CD14-positive monocyte (primary cell): Measurements from ENCODE around the gene KCTD14. TPM values are rescaled to one million over a fixed set of nuclear protein-coding genes. Genes with fewer than 3 reads are reported as not detected.

Experiments
- DNase-seq, 3 donors: peaks; one replicate each; pipeline ENCODE4 v3.0.0-alpha.2; 2011 to 2022
- H2AFZ ChIP-seq: 2 replicates; pipeline ENCODE4 v1.6.0; 2012; ENCODE audit warnings: mild to moderate bottlenecking, low read depth, low read length, inconsistent platforms; ENCODE audit not compliant: insufficient read depth, poor library complexity, severe bottlenecking
- H3K27ac ChIP-seq, 2 donors: 1 replicate in 1 of 2; 2 replicates in 1 of 2; pipeline ENCODE4 v1.5.1; 2012 to 2013; ENCODE audit warnings: low read length in 2 of 2, control low read depth in 1 of 2, inconsistent platforms in 1 of 2, low read depth in 1 of 2, mild to moderate bottlenecking in 1 of 2
- H3K27me3 ChIP-seq, 2 donors: one replicate each; pipeline versions ENCODE4 v1.6.0 to v1.6.1; 2011 to 2013; ENCODE audit warnings: low read length in 2 of 2; ENCODE audit not compliant: control insufficient read depth in 2 of 2, insufficient read depth in 2 of 2
- H3K36me3 ChIP-seq, 2 donors: replicated peaks in 1 of 2; 1 replicate in 1 of 2; 2 replicates in 1 of 2; pipeline versions ENCODE4 v1.5.1 to v1.6.1; 2012 to 2013; ENCODE audit warnings: low read length in 2 of 2, control low read depth in 1 of 2, inconsistent platforms in 1 of 2, mild to moderate bottlenecking in 1 of 2; ENCODE audit not compliant: insufficient read depth in 2 of 2, control insufficient read depth in 1 of 2
- H3K4me1 ChIP-seq, 2 donors: 1 replicate in 1 of 2; 2 replicates in 1 of 2; pipeline versions ENCODE4 v1.5.1 to v1.6.1; 2012 to 2013; ENCODE audit warnings: low read length in 2 of 2, control low read depth in 1 of 2, inconsistent platforms in 1 of 2, mild to moderate bottlenecking in 1 of 2, moderate library complexity in 1 of 2; ENCODE audit not compliant: insufficient read depth in 2 of 2, control insufficient read depth in 1 of 2
- H3K4me2 ChIP-seq: replicated peaks from 2 replicates; pipeline ENCODE3; 2012; ENCODE audit warnings: low read length, moderate library complexity, mild to moderate bottlenecking; ENCODE audit not compliant: poor library complexity, severe bottlenecking; ENCODE audit errors: extremely low read depth
- H3K4me3 ChIP-seq, 3 experiments: fragments of 200-600 bp in 1 of 3; sonication (generic) in 1 of 3; replicated peaks in 1 of 3; 1 replicate in 2 of 3; 2 replicates in 1 of 3; pipeline ENCODE4 v1.5.1; 2011 to 2013; ENCODE audit warnings: low read length in 3 of 3, mild to moderate bottlenecking in 3 of 3, control low read depth in 2 of 3, low read depth in 2 of 3, inconsistent platforms in 1 of 3, moderate library complexity in 1 of 3
- H3K79me2 ChIP-seq: 2 replicates; pipeline ENCODE4 v1.6.0; 2012; ENCODE audit warnings: mild to moderate bottlenecking, control low read depth, inconsistent platforms, low read length, moderate library complexity; ENCODE audit not compliant: insufficient read depth
- H3K9ac ChIP-seq: 2 replicates; pipeline ENCODE4 v1.6.0; 2017; ENCODE audit warnings: low read length, mild to moderate bottlenecking; ENCODE audit not compliant: insufficient read depth, poor library complexity, severe bottlenecking
- H3K9me3 ChIP-seq, 2 donors: replicated peaks in 1 of 2; 1 replicate in 1 of 2; 2 replicates in 1 of 2; pipeline versions ENCODE4 v1.5.1 to v1.6.1; 2012 to 2013; ENCODE audit warnings: low read length in 2 of 2, control low read depth in 1 of 2; ENCODE audit not compliant: control insufficient read depth in 1 of 2, insufficient read depth in 1 of 2
- H4K20me1 ChIP-seq: 2 replicates; pipeline ENCODE4 v1.6.0; 2012; ENCODE audit warnings: mild to moderate bottlenecking, low read length, control low read depth, moderate library complexity; ENCODE audit not compliant: insufficient read depth
- H3K27ac Mint-ChIP-seq, 7 donors: one replicate each; pipeline ENCODE4 v1.8.0; 2020; ENCODE audit warnings: mild to moderate bottlenecking in 7 of 7, mixed read lengths in 7 of 7, moderate library complexity in 6 of 7, inconsistent platforms in 2 of 7
- H3K27me3 Mint-ChIP-seq, 3 donors: one replicate each; pipeline ENCODE4 v1.8.0; 2021 to 2022; ENCODE audit warnings: low read depth in 3 of 3, mild to moderate bottlenecking in 3 of 3, mixed read lengths in 3 of 3, moderate library complexity in 3 of 3, inconsistent platforms in 1 of 3
- H3K36me3 Mint-ChIP-seq, 2 donors: one replicate each; pipeline ENCODE4 v1.8.0; 2020; ENCODE audit warnings: mixed read lengths in 2 of 2, inconsistent platforms in 1 of 2, mild to moderate bottlenecking in 1 of 2
- H3K4me1 Mint-ChIP-seq: one replicate; pipeline ENCODE4 v1.8.0; 2020; ENCODE audit warnings: mild to moderate bottlenecking, mixed read lengths
- H3K4me3 Mint-ChIP-seq, 2 donors: one replicate each; pipeline ENCODE4 v1.8.0; 2020; ENCODE audit warnings: mild to moderate bottlenecking in 2 of 2, mixed read lengths in 2 of 2, moderate library complexity in 1 of 2
- H3K9me3 Mint-ChIP-seq, 7 donors: one replicate each; pipeline ENCODE4 v1.8.0; 2020 to 2022; ENCODE audit warnings: mixed read lengths in 7 of 7, mild to moderate bottlenecking in 6 of 7, moderate library complexity in 6 of 7, inconsistent platforms in 2 of 7
- WGBS: methylation state at CpG from one replicate; pipeline ENCODE4 v1.1.5; 2013; ENCODE audit warnings: missing lambda C conversion rate; ENCODE audit not compliant: insufficient coverage; 5-methylcytosine and 5-hydroxymethylcytosine counted together
- intact Hi-C, 2 donors: fragments of 100-400 bp; cut with micrococcal nuclease; formaldehyde crosslinking; loops; one replicate each; pipeline versions ENCODE4 v1.15.0 to v1.15.1; 2023
- polyA plus RNA-seq, 3 donors: library from polyadenylated mRNA; depleted of rRNA in 1 of 3; unstranded in 2 of 3; stranded (reverse) in 1 of 3; fragments of 300-500 nt in 2 of 3; fragments of >200 nt in 1 of 3; fragmentation: Illumina TruSeq in 2 of 3; gene quantifications; 1 replicate in 2 of 3; 2 replicates in 1 of 3; pipeline ENCODE4 v1.2.3, GENCODE V29; 2012 to 2021
- TF ChIP-seq, protein P1 (sequence below): fragments of 200-600 bp; IDR thresholded peaks from one replicate; pipeline ENCODE4 v1.8.0; 2022; ENCODE audit warnings: antibody characterized with exemption, mild to moderate bottlenecking

KCTD14 gene
- polyA plus RNA-seq, 3 donors: 0.14 to 0.33 (median 0.23) TPM

- peaks cover 0 to 3% (median 0%) of the 10 kb centered on the region in 3 donors for H3K27me3 Mint-ChIP-seq
- no peak overlapping the region for H3K4me3 ChIP-seq
- H2AFZ ChIP-seq: no peak overlapping the region
- no peak overlapping the region for H3K27ac Mint-ChIP-seq
- H3K36me3 Mint-ChIP-seq: peaks cover 40 to 41% of the 10 kb centered on the region in 2 donors
- no CpG with 5 or more reads among the region's 2 CpGs for WGBS
- H3K36me3 ChIP-seq: peaks cover 7 to 48% of the 10 kb centered on the region in 2 donors
- no peaks in the 10 kb centered on the region for H3K4me1 Mint-ChIP-seq
- H3K9me3 Mint-ChIP-seq: no peaks in the 10 kb centered on the region
- H3K4me1 ChIP-seq: no peaks in the 10 kb centered on the region
- no peaks in the 10 kb centered on the region for H3K9me3 ChIP-seq
- H3K27ac ChIP-seq: no peak overlapping the region
- intact Hi-C loops: no loop called here
- H3K27me3 ChIP-seq: no peaks in the 10 kb centered on the region
- no peak overlapping the region for H3K4me2 ChIP-seq
- no peaks in the 10 kb centered on the region for H4K20me1 ChIP-seq
- H3K4me3 Mint-ChIP-seq: no peak overlapping the region
- no peak for DNase-seq
- H3K79me2 ChIP-seq: no peaks in the 10 kb centered on the region
- TF ChIP-seq, protein P1, sequence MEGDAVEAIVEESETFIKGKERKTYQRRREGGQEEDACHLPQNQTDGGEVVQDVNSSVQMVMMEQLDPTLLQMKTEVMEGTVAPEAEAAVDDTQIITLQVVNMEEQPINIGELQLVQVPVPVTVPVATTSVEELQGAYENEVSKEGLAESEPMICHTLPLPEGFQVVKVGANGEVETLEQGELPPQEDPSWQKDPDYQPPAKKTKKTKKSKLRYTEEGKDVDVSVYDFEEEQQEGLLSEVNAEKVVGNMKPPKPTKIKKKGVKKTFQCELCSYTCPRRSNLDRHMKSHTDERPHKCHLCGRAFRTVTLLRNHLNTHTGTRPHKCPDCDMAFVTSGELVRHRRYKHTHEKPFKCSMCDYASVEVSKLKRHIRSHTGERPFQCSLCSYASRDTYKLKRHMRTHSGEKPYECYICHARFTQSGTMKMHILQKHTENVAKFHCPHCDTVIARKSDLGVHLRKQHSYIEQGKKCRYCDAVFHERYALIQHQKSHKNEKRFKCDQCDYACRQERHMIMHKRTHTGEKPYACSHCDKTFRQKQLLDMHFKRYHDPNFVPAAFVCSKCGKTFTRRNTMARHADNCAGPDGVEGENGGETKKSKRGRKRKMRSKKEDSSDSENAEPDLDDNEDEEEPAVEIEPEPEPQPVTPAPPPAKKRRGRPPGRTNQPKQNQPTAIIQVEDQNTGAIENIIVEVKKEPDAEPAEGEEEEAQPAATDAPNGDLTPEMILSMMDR: no peak
- H3K9ac ChIP-seq: no peak overlapping the region
These were observed 56.7 kb downstream of the KCTD14 start for GRCh38 chr11:77966338-77966737.

Other genes with a start within 250 kb of the KCTD14 start
- 10 to 100 TPM in 1 of 3 donors, 1 to 10 TPM in 2; 8.3 to 14.8 (median 9.2) TPM for gene RSF1, start 202.6 kb downstream of the KCTD14 start, polyA plus RNA-seq
- gene AAMDC, start 202.1 kb downstream of the KCTD14 start, polyA plus RNA-seq: 10 to 100 TPM in 2 of 3 donors, 1 to 10 TPM in 1; 8.9 to 32.9 (median 28.1) TPM
- 10 to 100 TPM; 23.5 to 41.7 (median 29.0) TPM for gene INTS4, start 28.6 kb downstream of the KCTD14 start, polyA plus RNA-seq
- gene THRSP, start 40.6 kb upstream of the KCTD14 start, polyA plus RNA-seq: not detected
- 100 to 1,000 TPM in 2 of 3 donors, 10 to 100 TPM in 1; 47.7 to 219 (median 209) TPM for gene NDUFC2, start 56.6 kb upstream of the KCTD14 start, polyA plus RNA-seq
- 10 to 100 TPM; 15.6 to 41.7 (median 40.6) TPM for gene ALG8, start 116.3 kb upstream of the KCTD14 start, polyA plus RNA-seq
- gene KCTD21, start 165.3 kb upstream of the KCTD14 start, polyA plus RNA-seq: 1 to 10 TPM; 3.2 to 9.2 (median 5.2) TPM
- gene USP35, start 165.6 kb upstream of the KCTD14 start, polyA plus RNA-seq: 1 to 10 TPM in 1 of 3 donors, under 1 TPM in 2; 0.42 to 7.6 (median 0.63) TPM